ENCODE results near the gene GPATCH2. TPM values are rescaled to one million over a fixed set of nuclear protein-coding genes. Genes with fewer than 3 reads are reported as not detected.
"Not testable (repeated sequence)": the region's sequence is repeated elsewhere in the genome, so short reads cannot be mapped to it uniquely, and the experiment has no call there.

Gene GPATCH2
- total RNA-seq, 1 experiment from 2014 or later, result 8.0 TPM

GRCh38 chr1:217552339-217552951, 78.4 kb downstream of the GPATCH2 start:
- DNase-seq, result no peak
- Histone ChIP-seq H3K27me3 (no peaks in the 10 kb centered on the region), H3K36me3 (peaks cover 7% of the 10 kb centered on the region), H3K4me3 (no peak overlapping the region), H3K9me3 (no peaks in the 10 kb centered on the region; the same call in 1 of the 2 replicates)

- DNase-seq, result no peak
- Histone ChIP-seq H3K4me3 (no peak overlapping the region), H3K36me3 (peaks cover 5% of the 10 kb centered on the region), H3K9me3 (no peaks in the 10 kb centered on the region; the same call in none of the 2 replicates), H3K27me3 (no peaks in the 10 kb centered on the region)
These were observed 88.1 kb downstream of the GPATCH2 start for GRCh38 chr1:217542837-217543236.

DNA sequence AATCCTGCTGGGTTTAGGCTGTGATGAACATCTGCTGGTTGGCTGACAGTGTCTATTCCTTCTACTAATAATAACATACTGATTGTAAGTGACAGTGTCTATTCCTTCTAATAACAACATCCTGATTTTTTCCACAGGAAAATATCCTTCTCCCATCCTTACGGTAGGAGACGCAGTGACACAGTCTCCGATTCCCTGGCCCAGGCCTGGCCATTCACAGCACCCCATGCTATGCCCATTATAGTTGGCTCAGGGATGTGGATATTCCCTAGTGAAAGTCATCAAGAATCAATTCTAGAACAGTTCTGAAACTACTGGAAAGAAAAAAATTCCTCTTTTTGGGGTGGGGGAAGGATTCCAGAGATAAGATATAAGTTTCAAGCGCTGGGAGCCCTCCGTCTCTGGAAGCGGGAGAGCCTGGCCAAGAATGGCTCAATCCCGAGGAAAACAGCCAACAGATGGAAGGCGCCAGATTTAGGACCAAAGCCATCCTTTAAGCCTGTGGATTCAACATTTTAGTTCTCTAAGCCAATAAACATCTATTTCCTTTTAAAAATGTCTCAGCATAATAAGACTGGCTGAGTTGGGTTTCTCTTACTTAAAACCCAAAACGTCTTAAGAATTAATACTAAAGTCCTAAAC, 88.6 kb downstream of the GPATCH2 start:
- Histone ChIP-seq H3K27me3 (no peaks in the 10 kb centered on the region), H3K9me3 (no peaks in the 10 kb centered on the region; the same call in 1 of the 2 replicates), H3K36me3 (no peaks in the 10 kb centered on the region), H3K4me3 (no peak overlapping the region)
- DNase-seq, result no peak

GRCh38 chr1:217540321-217540720, 90.6 kb downstream of the GPATCH2 start:
- Histone ChIP-seq H3K36me3 (no peaks in the 10 kb centered on the region), H3K4me3 (no peak overlapping the region), H3K27me3 (no peaks in the 10 kb centered on the region), H3K9me3 (no peaks in the 10 kb centered on the region)
- DNase-seq, result no peak

GRCh38 chr1:217539510-217539909, 91.4 kb downstream of the GPATCH2 start:
- H3K36me3 ChIP-seq, result no peaks in the 10 kb centered on the region
- H3K9me3 ChIP-seq, result no peaks in the 10 kb centered on the region
- H3K4me3 ChIP-seq, result no peak overlapping the region
- DNase-seq, result no peak
- H3K27me3 ChIP-seq, result no peaks in the 10 kb centered on the region

DNA sequence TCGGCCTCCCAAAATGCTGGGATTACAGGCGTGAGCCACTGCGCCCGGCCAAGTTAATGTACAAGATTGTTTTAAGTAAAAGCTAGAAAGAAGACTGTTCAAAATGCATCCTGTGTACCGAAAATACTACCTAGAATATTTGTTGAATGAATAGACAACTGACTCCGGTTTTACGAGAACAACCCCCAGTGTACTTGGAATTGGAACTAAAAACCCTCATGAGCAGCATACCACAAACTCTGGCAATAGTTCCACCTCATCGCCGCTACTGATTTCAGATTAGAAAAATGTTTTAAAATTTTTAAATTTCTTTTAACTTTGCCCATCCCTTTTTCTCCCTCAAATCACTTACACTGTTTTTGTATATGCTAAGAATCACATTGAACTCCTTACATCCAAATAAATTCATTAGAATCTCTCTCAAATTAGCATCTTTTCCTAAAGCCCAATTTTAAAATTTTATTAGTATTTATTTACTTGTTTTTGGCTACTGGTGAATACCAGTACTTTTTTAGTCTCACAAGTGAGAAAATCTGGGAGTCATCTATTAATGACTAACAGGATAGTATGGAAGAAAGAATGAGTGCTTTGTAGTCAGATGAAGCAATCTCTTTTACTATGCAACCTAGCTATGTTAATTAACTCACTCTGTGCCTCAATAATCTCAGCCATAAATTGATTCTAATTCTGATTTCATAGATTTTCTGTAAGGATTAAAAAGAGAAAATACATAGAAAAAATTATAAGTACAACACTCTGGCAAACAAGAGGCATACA, 95.1 kb downstream of the GPATCH2 start:
- Histone ChIP-seq H3K36me3 (no peaks in the 10 kb centered on the region), H3K9me3 (no peaks in the 10 kb centered on the region), H3K4me3 (no peak overlapping the region), H3K27me3 (no peaks in the 10 kb centered on the region)
- DNase-seq, result no peak

DNA sequence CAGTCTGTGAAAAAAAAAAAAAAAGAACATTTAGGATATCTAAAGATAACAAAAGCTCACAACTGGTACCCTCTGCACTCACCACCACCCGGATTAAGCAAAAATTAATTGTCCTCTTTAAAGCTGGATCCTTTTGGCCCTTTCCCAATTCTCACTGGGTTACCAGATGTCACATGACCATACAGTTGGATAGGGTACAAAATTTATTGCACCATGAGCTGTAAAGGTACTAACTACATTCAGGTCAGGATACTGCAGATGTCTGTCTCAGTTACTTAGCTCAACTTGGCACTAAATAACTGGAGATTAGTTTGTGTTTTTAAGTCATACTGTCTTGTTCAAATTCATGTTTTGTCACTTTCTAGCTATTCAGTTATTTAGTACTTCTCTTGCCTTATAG, 96.3 kb downstream of the GPATCH2 start:
- Histone ChIP-seq H3K27me3 (no peaks in the 10 kb centered on the region), H3K4me3 (no peak overlapping the region), H3K9me3 (no peaks in the 10 kb centered on the region), H3K36me3 (no peaks in the 10 kb centered on the region)
- no peak for DNase-seq

- Histone ChIP-seq H3K27me3 (no peaks in the 10 kb centered on the region), H3K9me3 (no peaks in the 10 kb centered on the region), H3K4me3 (no peak overlapping the region), H3K36me3 (0 out of 2 replicates have a peak, but pooled peaks cover 5% of the 10 kb centered on the region)
- DNase-seq, result peak; percentile 51
These were observed 102.6 kb downstream of the GPATCH2 start for GRCh38 chr1:217528271-217528670.

GRCh38 chr1:217527151-217527550, 103.7 kb downstream of the GPATCH2 start:
- no peak for DNase-seq
- no peaks in the 10 kb centered on the region for H3K27me3 ChIP-seq
- no peak overlapping the region for H3K4me3 ChIP-seq
- no peaks in the 10 kb centered on the region for H3K9me3 ChIP-seq
- 0 out of 2 replicates have a peak, but pooled peaks cover 5% of the 10 kb centered on the region for H3K36me3 ChIP-seq

DNA sequence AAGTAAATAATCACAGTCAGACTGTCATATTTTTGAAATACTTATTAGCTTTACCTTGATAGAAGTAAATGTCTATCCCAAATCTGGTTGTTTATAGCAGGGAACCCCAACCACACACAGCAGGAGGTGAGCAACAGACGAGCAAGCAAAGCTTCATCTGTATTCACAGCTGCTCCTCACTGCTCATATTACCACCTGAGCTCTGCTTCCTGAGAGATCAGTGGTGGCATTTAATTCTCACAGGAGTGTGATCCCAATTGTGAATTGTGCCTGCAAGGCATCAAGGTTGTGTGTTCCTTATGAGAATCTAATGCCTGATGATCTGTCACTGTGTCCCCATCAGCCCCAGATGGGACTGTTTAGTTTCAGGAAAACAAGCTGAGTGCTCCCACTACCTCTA, 104.3 kb downstream of the GPATCH2 start:
- DNase-seq, result no peak
- Histone ChIP-seq H3K4me3 (no peak overlapping the region), H3K9me3 (no peaks in the 10 kb centered on the region), H3K36me3 (0 out of 2 replicates have a peak, but pooled peaks cover 5% of the 10 kb centered on the region), H3K27me3 (no peaks in the 10 kb centered on the region)

DNA sequence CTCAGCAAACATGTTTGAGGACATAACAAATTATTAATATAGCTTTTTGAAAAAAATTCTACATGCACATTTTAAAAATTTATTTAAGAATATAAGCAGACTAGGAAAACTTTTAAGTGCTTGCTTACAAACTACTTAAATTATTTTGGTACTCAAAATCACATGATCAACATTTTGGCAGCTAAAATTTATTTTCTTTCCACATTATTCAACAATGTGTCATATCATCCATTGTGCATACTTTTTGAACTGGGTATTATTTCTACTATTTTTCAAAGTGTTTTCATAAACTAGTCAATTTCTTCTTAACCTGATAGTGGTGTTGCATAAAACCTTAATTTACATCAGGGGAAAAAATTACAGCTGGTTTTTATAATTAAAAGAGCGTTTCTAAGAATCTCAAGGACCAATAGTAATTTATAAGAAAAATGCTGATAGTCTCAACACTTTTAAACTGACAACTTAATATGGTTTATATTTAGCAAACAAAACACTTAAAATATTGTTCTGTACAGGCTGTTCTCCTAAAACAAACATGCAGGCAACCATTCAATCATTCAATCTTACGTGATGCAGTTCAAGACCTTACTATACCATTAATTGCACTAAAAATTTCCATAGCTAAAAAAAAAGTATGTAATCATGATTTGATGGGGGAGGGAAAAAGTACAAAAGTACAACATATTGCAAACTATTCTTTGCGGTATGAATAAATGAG, 105.0 kb downstream of the GPATCH2 start:
- Histone ChIP-seq H3K9me3 (no peaks in the 10 kb centered on the region), H3K4me3 (no peak overlapping the region), H3K27me3 (no peaks in the 10 kb centered on the region), H3K36me3 (0 out of 2 replicates have a peak, but pooled peaks cover 5% of the 10 kb centered on the region)
- no peak for DNase-seq

- no peaks in the 10 kb centered on the region for H3K27me3 ChIP-seq
- 0 out of 2 replicates have a peak, but pooled peaks cover 5% of the 10 kb centered on the region for H3K36me3 ChIP-seq
- no peaks in the 10 kb centered on the region for H3K9me3 ChIP-seq
- no peak for DNase-seq
- no peak overlapping the region for H3K4me3 ChIP-seq
These were observed 105.9 kb downstream of the GPATCH2 start for GRCh38 chr1:217524787-217525520.

GRCh38 chr1:217523921-217524320, 107.0 kb downstream of the GPATCH2 start:
- H3K4me3 ChIP-seq, H3K27me3 ChIP-seq, H3K9me3 ChIP-seq, H3K36me3 ChIP-seq, DNase-seq: not testable (repeated sequence)

GRCh38 chr1:217522277-217522676, 108.6 kb downstream of the GPATCH2 start:
- Histone ChIP-seq H3K36me3 (no peaks in the 10 kb centered on the region), H3K9me3 (no peaks in the 10 kb centered on the region), H3K27me3 (no peaks in the 10 kb centered on the region), H3K4me3 (no peak overlapping the region)
- no peak for DNase-seq

DNA sequence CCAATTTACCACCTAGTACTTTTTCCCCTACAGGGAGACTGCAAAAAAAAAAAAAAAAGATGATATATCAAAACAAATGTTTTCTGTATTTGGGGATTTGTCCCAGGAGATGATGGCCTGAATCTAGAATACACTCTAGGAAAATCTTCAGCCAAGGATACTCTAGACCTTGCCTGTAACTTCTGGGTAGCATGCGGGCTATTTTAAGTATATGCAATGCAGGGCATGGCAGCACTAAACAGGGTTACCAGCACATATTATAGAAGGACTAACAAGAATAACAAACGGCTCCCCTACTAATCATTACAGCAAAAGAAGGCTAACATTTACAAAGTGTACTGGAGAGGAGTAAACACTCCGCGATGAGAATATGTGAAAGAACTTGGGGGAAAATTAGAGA, 109.6 kb downstream of the GPATCH2 start:
- Histone ChIP-seq H3K36me3 (no peaks in the 10 kb centered on the region), H3K9me3 (no peaks in the 10 kb centered on the region), H3K27me3 (no peaks in the 10 kb centered on the region), H3K4me3 (no peak overlapping the region)
- no peak for DNase-seq

DNA sequence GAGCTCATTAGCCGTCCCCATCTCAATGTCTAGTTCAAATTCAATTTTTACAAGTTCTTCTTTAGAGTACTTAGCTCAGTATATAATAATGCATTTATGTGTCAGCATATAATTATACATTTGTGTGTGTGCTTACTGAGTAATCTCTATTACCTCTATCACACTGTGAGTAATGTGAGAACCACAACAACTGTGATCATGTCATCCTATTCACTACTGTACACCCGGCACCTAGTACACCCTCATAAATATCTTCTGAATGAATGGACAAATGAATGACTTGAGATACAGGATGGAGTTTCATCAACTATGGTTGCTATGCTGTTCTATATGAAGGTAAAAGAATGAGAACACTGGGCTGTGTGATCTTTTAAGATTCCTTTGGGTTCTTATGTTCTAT, 124.0 kb downstream of the GPATCH2 start:
- no peak for DNase-seq
- H3K27me3 ChIP-seq, result no peaks in the 10 kb centered on the region
- H3K36me3 ChIP-seq, result peaks cover 3% of the 10 kb centered on the region; the same call in 1 of the 2 replicates
- no peak overlapping the region for H3K4me3 ChIP-seq
- no peaks in the 10 kb centered on the region for H3K9me3 ChIP-seq
